Vagina (tissue), 2 donors: Measurements from ENCODE around the gene CCL7.

Experiments
- POLR2AphosphoS5 ChIP-seq, 2 donors: sonication (generic); formaldehyde crosslinking; IDR thresholded peaks; one replicate each; pipeline ENCODE4 v1.9.0; 2017; ENCODE audit warnings: antibody characterized with exemption in 2 of 2, mild to moderate bottlenecking in 2 of 2, low read depth in 1 of 2; ENCODE audit not compliant: insufficient read depth in 1 of 2
- TF ChIP-seq, protein P1 (sequence below), 3 experiments: fragments of 450-650 bp in 2 of 3; fragments of 200-600 bp in 1 of 3; sonication (generic) in 1 of 3; IDR thresholded peaks; one replicate each; pipeline ENCODE4 v1.5.1; 2017 to 2019; ENCODE audit warnings: antibody characterized with exemption in 3 of 3, mild to moderate bottlenecking in 2 of 3, moderate library complexity in 2 of 3

DNA sequence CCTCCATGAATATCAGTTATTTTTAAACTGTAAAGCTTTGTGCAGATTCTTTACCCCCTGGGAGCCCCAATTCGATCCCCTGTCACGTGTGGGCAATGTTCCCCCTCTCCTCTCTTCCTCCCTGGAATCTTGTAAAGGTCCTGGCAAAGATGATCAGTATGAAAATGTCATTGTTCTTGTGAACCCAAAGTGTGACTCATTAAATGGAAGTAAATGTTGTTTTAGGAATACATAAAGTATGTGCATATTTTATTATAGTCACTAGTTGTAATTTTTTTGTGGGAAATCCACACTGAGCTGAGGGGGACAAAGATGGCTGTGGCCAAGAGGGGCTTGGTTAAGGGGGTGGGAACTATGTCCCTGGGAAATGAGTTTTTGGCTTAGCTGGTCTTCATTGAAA lies 17.9 kb downstream of the CCL7 start:
- TF ChIP-seq, protein P1, sequence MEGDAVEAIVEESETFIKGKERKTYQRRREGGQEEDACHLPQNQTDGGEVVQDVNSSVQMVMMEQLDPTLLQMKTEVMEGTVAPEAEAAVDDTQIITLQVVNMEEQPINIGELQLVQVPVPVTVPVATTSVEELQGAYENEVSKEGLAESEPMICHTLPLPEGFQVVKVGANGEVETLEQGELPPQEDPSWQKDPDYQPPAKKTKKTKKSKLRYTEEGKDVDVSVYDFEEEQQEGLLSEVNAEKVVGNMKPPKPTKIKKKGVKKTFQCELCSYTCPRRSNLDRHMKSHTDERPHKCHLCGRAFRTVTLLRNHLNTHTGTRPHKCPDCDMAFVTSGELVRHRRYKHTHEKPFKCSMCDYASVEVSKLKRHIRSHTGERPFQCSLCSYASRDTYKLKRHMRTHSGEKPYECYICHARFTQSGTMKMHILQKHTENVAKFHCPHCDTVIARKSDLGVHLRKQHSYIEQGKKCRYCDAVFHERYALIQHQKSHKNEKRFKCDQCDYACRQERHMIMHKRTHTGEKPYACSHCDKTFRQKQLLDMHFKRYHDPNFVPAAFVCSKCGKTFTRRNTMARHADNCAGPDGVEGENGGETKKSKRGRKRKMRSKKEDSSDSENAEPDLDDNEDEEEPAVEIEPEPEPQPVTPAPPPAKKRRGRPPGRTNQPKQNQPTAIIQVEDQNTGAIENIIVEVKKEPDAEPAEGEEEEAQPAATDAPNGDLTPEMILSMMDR (IDR thresholded peaks at IDR 0.05): no peak
- TF ChIP-seq POLR2AphosphoS5 (IDR thresholded peaks at IDR 0.05; ENCODE audit: insufficient read depth in 1 of 2, low read depth in 1 of 2): no peak
